22Rv1 (cell line): ENCODE results near the gene TMEM129.

ENCODE experiments used
- ZFX ChIP-seq: fragments of 450-650 bp; IDR thresholded peaks from 2 replicates; pipeline ENCODE4 v1.6.1; 2017; ENCODE audit warnings: antibody characterized with exemption, borderline replicate concordance
- TF ChIP-seq, protein P1 (sequence below): fragments of 450-650 bp; IDR thresholded peaks from 2 replicates; pipeline ENCODE4 v1.5.1; 2017; ENCODE audit warnings: mild to moderate bottlenecking

DNA sequence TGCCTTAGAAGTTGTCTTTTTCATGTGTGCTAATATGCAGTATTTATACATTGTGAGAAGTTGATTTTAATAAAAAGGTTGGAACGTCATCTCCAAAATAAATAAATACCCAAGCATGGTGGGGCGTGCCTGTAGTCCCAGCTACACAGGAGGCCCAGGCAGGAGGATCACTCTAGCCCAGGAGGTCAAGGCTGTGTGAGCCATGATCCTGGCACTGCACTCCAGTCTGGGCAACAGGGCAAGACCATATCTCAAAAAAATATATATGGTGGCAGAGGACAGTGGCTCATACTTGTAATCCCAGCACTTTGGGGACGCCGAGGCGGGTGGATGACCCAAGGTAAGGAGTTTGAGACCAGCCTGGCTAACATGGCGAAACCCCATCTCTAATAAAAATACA lies 15.4 kb downstream of the TMEM129 start:
- TF ChIP-seq, protein P1, sequence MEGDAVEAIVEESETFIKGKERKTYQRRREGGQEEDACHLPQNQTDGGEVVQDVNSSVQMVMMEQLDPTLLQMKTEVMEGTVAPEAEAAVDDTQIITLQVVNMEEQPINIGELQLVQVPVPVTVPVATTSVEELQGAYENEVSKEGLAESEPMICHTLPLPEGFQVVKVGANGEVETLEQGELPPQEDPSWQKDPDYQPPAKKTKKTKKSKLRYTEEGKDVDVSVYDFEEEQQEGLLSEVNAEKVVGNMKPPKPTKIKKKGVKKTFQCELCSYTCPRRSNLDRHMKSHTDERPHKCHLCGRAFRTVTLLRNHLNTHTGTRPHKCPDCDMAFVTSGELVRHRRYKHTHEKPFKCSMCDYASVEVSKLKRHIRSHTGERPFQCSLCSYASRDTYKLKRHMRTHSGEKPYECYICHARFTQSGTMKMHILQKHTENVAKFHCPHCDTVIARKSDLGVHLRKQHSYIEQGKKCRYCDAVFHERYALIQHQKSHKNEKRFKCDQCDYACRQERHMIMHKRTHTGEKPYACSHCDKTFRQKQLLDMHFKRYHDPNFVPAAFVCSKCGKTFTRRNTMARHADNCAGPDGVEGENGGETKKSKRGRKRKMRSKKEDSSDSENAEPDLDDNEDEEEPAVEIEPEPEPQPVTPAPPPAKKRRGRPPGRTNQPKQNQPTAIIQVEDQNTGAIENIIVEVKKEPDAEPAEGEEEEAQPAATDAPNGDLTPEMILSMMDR, result no peak
- TF ChIP-seq ZFX, result no peak
